ENCODE results near the gene MAVS.
"Not testable (repeated sequence)": the region's sequence is repeated elsewhere in the genome, so short reads cannot be mapped to it uniquely, and the experiment has no call there.

MAVS gene

DNA sequence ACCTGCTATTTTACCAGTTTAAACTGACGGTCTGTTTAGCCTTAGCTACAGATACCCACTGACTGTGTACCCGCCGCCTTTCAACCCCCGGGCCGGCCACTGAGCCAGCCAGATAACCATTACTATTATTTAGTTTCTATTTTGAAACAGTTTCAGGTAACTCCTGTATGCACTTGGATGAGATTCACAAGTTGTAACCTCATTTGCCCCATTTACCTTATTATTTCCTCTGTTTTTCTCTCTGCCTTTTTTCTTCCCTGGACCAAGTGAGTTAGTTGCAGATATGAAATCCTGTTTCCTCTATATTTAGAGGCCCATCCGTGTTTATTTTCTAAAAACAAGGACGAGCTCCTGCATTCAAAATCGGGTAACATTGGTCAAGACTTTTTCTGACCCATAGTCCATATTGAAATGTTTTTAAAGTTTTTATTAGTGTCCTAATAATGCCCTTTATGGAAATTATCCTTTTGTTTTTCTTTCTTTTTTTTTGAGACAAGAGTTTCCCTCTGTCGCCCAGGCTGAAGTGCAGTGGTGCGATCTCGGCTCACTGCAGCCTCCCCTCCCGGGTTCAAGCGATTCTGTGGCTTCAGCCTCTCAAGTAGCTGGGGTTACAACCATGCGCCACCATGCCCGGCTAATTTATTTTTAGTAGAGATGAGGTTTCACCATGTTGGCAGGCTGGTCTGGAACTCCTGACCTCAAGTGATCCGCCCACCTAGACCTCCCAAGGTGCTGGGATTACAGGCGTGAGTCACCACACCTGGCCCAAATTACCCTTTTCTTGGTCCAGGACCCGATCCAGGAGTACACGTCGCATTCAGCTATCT is 25.5 kb upstream of the MAVS start:
- no peak for DNase-seq (ENCODE audit: low read depth)
- TF ChIP-seq, protein P1, sequence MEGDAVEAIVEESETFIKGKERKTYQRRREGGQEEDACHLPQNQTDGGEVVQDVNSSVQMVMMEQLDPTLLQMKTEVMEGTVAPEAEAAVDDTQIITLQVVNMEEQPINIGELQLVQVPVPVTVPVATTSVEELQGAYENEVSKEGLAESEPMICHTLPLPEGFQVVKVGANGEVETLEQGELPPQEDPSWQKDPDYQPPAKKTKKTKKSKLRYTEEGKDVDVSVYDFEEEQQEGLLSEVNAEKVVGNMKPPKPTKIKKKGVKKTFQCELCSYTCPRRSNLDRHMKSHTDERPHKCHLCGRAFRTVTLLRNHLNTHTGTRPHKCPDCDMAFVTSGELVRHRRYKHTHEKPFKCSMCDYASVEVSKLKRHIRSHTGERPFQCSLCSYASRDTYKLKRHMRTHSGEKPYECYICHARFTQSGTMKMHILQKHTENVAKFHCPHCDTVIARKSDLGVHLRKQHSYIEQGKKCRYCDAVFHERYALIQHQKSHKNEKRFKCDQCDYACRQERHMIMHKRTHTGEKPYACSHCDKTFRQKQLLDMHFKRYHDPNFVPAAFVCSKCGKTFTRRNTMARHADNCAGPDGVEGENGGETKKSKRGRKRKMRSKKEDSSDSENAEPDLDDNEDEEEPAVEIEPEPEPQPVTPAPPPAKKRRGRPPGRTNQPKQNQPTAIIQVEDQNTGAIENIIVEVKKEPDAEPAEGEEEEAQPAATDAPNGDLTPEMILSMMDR (IDR thresholded peaks at IDR 0.05; ENCODE audit: low read length, missing control alignments): no peak
- peak overlapping the region; percentile 71 for H3K4me3 ChIP-seq (replicated peaks; ENCODE audit: low read depth, low read length)

DNA sequence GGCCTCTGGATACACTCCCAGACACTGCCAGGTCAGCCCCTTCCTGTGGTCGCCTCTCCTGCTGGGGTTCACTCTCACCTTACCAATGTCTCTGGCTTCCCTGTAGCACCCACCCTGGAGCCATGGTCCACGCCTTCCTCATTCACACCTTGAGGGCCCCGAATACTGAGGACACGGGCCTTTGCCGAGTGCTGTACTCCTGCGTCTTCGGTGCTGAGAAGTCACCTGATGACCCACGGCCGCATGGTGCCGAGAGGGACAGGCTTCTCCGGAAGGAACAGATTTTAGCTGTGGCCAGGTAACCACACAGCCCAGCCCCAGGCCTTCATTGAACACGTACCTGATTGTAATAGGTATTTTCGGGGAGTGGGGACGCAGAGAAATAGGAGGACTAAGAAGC is 24.6 kb upstream of the MAVS start:
- TF ChIP-seq, protein P1 (IDR thresholded peaks at IDR 0.05; ENCODE audit: low read length, missing control alignments): no peak
- no peak for DNase-seq (ENCODE audit: low read depth)
- no peak overlapping the region for H3K4me3 ChIP-seq (replicated peaks; ENCODE audit: low read depth, low read length)

DNA sequence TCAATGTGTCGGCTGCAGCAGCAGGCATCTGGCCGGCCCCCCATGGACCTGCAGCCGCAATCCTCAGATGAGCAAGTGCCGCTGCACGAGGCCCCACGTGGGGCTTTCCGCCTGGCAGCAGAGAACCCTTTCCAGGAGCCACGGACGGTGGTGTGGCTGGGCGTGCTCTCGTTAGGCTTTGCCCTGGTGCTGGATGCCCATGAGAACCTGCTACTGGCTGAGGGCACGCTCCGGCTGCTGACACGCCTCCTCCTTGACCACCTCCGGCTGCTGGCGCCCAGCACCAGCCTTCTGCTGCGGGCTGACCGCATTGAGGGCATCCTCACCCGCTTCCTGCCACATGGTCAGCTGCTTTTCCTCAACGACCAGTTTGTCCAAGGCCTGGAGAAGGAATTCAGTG is 22.8 kb upstream of the MAVS start:
- H3K4me3 ChIP-seq (replicated peaks; ENCODE audit: low read depth, low read length): no peak overlapping the region
- no peak for DNase-seq (ENCODE audit: low read depth)
- TF ChIP-seq, protein P1 (IDR thresholded peaks at IDR 0.05; ENCODE audit: low read length, missing control alignments): no peak

DNA sequence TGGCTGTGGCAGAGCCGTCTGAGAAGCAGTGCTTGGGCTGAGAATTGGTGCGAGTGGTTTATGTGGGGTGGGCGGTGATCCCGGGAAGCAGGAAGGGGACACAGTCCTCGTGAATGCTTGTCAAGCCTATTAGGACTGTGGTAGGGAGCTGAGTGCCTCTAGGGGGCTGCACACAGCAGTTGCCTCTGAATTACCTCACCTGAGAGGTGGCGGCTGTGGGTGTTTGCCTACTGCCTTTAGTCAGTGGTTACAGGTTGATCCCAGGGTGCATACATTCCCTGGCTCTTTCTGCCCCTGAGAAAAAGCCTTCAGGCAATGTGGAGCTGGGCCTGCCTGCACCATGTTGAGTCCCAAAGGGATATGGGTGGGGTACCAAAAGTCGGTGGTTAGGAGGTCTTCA is 21.1 kb upstream of the MAVS start:
- no peak overlapping the region for H3K4me3 ChIP-seq (replicated peaks; ENCODE audit: low read depth, low read length)
- TF ChIP-seq, protein P1 (IDR thresholded peaks at IDR 0.05; ENCODE audit: low read length, missing control alignments): no peak
- DNase-seq (ENCODE audit: low read depth): no peak

DNA sequence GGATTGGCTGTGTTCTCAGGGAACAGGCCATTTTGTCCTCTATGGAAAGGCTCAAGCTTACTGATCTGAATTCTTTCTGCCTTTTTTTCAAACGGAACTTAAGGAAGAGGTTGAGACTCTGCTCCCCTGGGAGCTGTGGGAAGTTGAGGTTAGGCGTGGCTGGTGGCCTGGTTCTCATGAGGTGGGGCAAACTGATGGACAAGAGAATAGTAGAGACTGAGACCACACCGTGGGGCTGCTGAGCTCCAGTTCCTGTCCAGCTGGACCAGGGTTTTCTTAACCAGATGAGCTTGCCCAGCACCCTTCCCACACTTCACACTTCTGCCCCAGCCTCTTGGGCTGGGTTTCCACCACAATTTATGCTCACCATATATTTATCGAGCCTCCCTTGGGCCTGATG is 20.2 kb upstream of the MAVS start:
- no peak for DNase-seq (ENCODE audit: low read depth)
- no peak overlapping the region for H3K4me3 ChIP-seq (replicated peaks; ENCODE audit: low read depth, low read length)
- TF ChIP-seq, protein P1 (IDR thresholded peaks at IDR 0.05; ENCODE audit: low read length, missing control alignments): no peak

DNA sequence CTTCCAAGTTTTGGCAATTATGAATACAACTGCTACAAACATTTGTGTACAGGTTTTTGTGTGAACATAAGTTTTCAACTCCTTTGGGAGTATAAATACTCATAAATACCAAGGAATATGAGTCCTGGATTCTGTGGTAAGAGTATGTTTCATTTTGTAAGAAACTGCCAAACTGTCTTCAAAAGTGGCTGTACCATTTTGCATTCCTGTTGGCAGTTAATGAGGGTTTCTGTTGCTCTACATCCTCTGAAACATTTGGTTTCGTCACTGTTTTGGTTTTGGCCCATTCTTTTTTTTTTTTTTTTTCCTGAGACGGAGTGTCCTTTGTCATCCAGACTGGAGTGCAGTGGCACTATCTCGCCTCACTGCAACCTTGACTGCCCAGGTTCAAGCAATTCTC is 17.8 kb upstream of the MAVS start:
- TF ChIP-seq, protein P1 (IDR thresholded peaks at IDR 0.05; ENCODE audit: low read length, missing control alignments): no peak
- H3K4me3 ChIP-seq (replicated peaks; ENCODE audit: low read depth, low read length): no peak overlapping the region
- DNase-seq (ENCODE audit: low read depth): no peak

DNA sequence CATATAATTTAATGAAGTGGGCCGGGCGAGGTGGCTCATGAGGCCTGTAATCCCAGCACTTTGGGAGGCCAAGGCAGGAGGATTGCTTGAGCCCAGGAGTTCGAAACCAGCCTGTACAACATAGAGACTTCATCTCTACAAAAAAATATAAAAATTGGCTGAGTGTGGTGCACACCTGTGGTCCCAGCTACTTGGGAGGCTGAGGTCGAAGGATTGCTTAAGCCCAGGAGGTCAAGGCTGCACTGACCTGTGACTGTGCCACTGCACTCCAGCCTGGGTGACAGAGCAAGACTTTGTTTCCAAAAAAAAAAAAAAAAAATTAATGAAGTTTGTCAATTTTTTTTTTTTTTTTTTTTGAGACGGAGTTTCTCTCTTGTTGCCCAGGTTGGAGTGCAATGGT is 16.7 kb upstream of the MAVS start:
- not testable (repeated sequence) for H3K4me3 ChIP-seq (replicated peaks; ENCODE audit: low read depth, low read length); DNase-seq (ENCODE audit: low read depth)

Measured in fibroblast of pulmonary artery (primary cell).